WTC11 (cell line): ENCODE results near the gene LCE2B. TPM values are rescaled to one million over a fixed set of nuclear protein-coding genes. Genes with fewer than 3 reads are reported as not detected.

Experiments
- ATAC-seq: fragments of 200-7000 bp; cut with Tn5 transposase; 2 replicates; pipeline ENCODE4 v1.10.0; 2021; ENCODE audit warnings: mild to moderate bottlenecking, moderate library complexity
- CTCF ChIA-PET: fragments of 300-600 bp; sonication (Branson Sonifier 250); formaldehyde crosslinking; loops from one replicate; lab custom pipeline; 2021; ENCODE audit warnings: antibody characterized with exemption; lab: Charles Lee
- POLR2A ChIA-PET: fragments of 350-600 bp; sonication (Branson Sonifier 250); formaldehyde crosslinking; loops from one replicate; lab custom pipeline; 2021; ENCODE audit warnings: antibody characterized with exemption; lab: Charles Lee
- DNase-seq: peaks from one replicate; pipeline ENCODE4 v3.0.0; 2021; ENCODE audit warnings: low spot score
- H3K27ac Mint-ChIP-seq: 2 replicates; pipeline ENCODE4 v1.8.0; 2021; ENCODE audit warnings: mixed read lengths
- H3K27me3 Mint-ChIP-seq: 2 replicates; pipeline ENCODE4 v1.8.0; 2021; ENCODE audit warnings: low read depth, mild to moderate bottlenecking, moderate library complexity, mixed read lengths
- H3K36me3 Mint-ChIP-seq: 2 replicates; pipeline ENCODE4 v1.8.0; 2021; ENCODE audit warnings: mixed read lengths
- H3K4me1 Mint-ChIP-seq: 2 replicates; pipeline ENCODE4 v1.8.0; 2022; ENCODE audit warnings: mixed read lengths
- H3K4me3 Mint-ChIP-seq: 2 replicates; pipeline ENCODE4 v1.8.0; 2021; ENCODE audit warnings: mild to moderate bottlenecking, moderate library complexity, mixed read lengths
- H3K9me3 Mint-ChIP-seq: 2 replicates; pipeline ENCODE4 v1.8.0; 2021; ENCODE audit warnings: mixed read lengths
- CREM ChIP-seq: sonication (generic); formaldehyde crosslinking; IDR thresholded peaks from 2 replicates; pipeline ENCODE4 v1.8.1; 2022; ENCODE audit warnings: mild to moderate bottlenecking, missing genetic modification reagents, moderate library complexity
- CTCF ChIP-seq: fragments of 200-600 bp; IDR thresholded peaks from 2 replicates; pipeline ENCODE4 v1.8.0; 2022; ENCODE audit warnings: antibody characterized with exemption
- E2F4 ChIP-seq: sonication (generic); formaldehyde crosslinking; IDR thresholded peaks from 2 replicates; pipeline ENCODE4 v1.8.1; 2022; ENCODE audit warnings: low read depth, mild to moderate bottlenecking, moderate library complexity, missing genetic modification reagents, borderline replicate concordance
- ELF4 ChIP-seq: sonication (generic); formaldehyde crosslinking; IDR thresholded peaks from 2 replicates; pipeline ENCODE4 v1.8.1; 2022; ENCODE audit warnings: low read depth, mild to moderate bottlenecking, moderate library complexity, missing genetic modification reagents
- EMX1 ChIP-seq: fragments of 250-450 bp; sonication (Bioruptor Pico); IDR thresholded peaks from 2 replicates; pipeline ENCODE4 v1.8.0; 2021; ENCODE audit warnings: mild to moderate bottlenecking
- FOXK1 ChIP-seq: sonication (generic); formaldehyde crosslinking; IDR thresholded peaks from 2 replicates; pipeline ENCODE4 v1.8.0; 2022; ENCODE audit warnings: mild to moderate bottlenecking, moderate library complexity, missing genetic modification reagents
- MYBL2 ChIP-seq: sonication (generic); formaldehyde crosslinking; IDR thresholded peaks from 2 replicates; pipeline ENCODE4 v1.8.1; 2023; ENCODE audit warnings: mild to moderate bottlenecking, moderate library complexity, missing genetic modification reagents
- NFATC4 ChIP-seq: fragments of 250-450 bp; sonication (Bioruptor Pico); IDR thresholded peaks from 2 replicates; pipeline ENCODE4 v1.9.0; 2021; ENCODE audit warnings: mild to moderate bottlenecking
- NFE2L1 ChIP-seq: sonication (generic); formaldehyde crosslinking; IDR thresholded peaks from 2 replicates; pipeline ENCODE4 v1.8.1; 2023; ENCODE audit warnings: missing genetic modification reagents
- NR1H2 ChIP-seq: sonication (generic); formaldehyde crosslinking; IDR thresholded peaks from 2 replicates; pipeline ENCODE4 v1.9.0; 2021; ENCODE audit warnings: mild to moderate bottlenecking, moderate library complexity, missing genetic modification reagents
- NR3C1 ChIP-seq: sonication (generic); formaldehyde crosslinking; conservative IDR thresholded peaks from 2 replicates; pipeline ENCODE4 v1.8.1; 2023; ENCODE audit warnings: low read depth, mild to moderate bottlenecking, missing genetic modification reagents
- RORB ChIP-seq: fragments of 250-450 bp; sonication (Bioruptor Pico); IDR thresholded peaks from 2 replicates; pipeline ENCODE4 v1.9.0; 2021; ENCODE audit warnings: mild to moderate bottlenecking
- SP1 ChIP-seq: sonication (generic); formaldehyde crosslinking; conservative IDR thresholded peaks from 2 replicates; pipeline ENCODE4 v1.8.1; 2022; ENCODE audit warnings: missing genetic modification reagents
- ZNF425 ChIP-seq: fragments of 250-450 bp; sonication (Bioruptor Pico); conservative IDR thresholded peaks from 2 replicates; pipeline ENCODE4 v1.9.0; 2021; ENCODE audit warnings: mild to moderate bottlenecking
- ZSCAN18 ChIP-seq: fragments of 250-450 bp; sonication (Bioruptor Pico); IDR thresholded peaks from 2 replicates; pipeline ENCODE4 v2.1.2; 2022; ENCODE audit warnings: mild to moderate bottlenecking, moderate library complexity
- total RNA-seq: library from RNA; stranded (reverse); gene quantifications from 3 replicates; pipeline ENCODE4 v1.2.3, GENCODE V29; 2021
- TF ChIP-seq, protein P1 (sequence below): sonication (generic); formaldehyde crosslinking; IDR thresholded peaks from 2 replicates; pipeline ENCODE4 v1.8.0; 2022; ENCODE audit warnings: mild to moderate bottlenecking, missing genetic modification reagents
- TF ChIP-seq, protein P2 (sequence below): sonication (generic); formaldehyde crosslinking; IDR thresholded peaks from 2 replicates; pipeline ENCODE4 v1.8.0; 2022; ENCODE audit warnings: missing genetic modification reagents
- TF ChIP-seq, protein P3 (sequence below): sonication (generic); formaldehyde crosslinking; IDR thresholded peaks from 2 replicates; pipeline ENCODE4 v1.8.1; 2023; ENCODE audit warnings: mild to moderate bottlenecking, missing genetic modification reagents, borderline replicate concordance

The LCE2B gene
- total RNA-seq, 1 experiment from 2014 or later = not detected

DNA sequence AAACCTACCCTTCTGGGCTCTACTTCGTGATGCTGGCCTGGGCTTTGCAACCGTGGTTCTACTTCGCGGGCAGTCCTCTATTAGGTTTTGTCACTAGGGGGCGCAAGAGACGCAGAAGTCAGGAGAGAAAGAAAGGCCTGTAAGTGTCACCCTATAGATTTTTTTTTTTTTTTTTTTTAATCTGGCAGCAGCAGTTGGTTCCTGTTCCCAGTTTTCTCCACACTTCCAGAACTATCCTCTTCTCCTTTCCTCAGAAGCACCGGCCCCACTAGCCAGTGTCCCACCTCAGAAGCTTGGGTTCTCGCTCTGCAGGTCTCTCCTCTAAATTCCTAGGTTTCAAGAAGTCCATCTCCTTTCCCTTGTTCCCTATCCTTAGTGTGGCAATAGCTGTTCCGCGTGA lies 31.8 kb upstream of the LCE2B start:
- CTCF ChIA-PET = interaction anchor here (0.7 to 1.3 kb wide), 4 partner anchors 12 to 566 kb away, joined by 4 to 5 read pairs (median 4); no protein-coding TSS in a partner anchor
- POLR2A ChIA-PET = no interaction called here
- no peaks in the 10 kb centered on the region for H3K4me1 Mint-ChIP-seq
- no peak overlapping the region for H3K27ac Mint-ChIP-seq
- DNase-seq (peak; percentile 51), ATAC-seq (peak; percentile 71; the same call in 1 of the 2 replicates)
- H3K27me3 Mint-ChIP-seq = peaks cover 3% of the 10 kb centered on the region; the same call in 1 of the 2 replicates
- peaks cover 62% of the 10 kb centered on the region for H3K36me3 Mint-ChIP-seq
- no peak overlapping the region for H3K4me3 Mint-ChIP-seq
- TF ChIP-seq ZSCAN18 (CRISPR knock-in tag) (no peak), NFATC4 (no peak), NR3C1 (CRISPR knock-in tag) (no peak), E2F4 (CRISPR knock-in tag) (no peak), CTCF (no peak), NR1H2 (CRISPR knock-in tag) (no peak), ZNF425 (CRISPR knock-in tag) (no peak), SP1 (no peak)
- TF ChIP-seq, protein P1, sequence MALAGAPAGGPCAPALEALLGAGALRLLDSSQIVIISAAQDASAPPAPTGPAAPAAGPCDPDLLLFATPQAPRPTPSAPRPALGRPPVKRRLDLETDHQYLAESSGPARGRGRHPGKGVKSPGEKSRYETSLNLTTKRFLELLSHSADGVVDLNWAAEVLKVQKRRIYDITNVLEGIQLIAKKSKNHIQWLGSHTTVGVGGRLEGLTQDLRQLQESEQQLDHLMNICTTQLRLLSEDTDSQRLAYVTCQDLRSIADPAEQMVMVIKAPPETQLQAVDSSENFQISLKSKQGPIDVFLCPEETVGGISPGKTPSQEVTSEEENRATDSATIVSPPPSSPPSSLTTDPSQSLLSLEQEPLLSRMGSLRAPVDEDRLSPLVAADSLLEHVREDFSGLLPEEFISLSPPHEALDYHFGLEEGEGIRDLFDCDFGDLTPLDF = no peak
- TF ChIP-seq, protein P2, sequence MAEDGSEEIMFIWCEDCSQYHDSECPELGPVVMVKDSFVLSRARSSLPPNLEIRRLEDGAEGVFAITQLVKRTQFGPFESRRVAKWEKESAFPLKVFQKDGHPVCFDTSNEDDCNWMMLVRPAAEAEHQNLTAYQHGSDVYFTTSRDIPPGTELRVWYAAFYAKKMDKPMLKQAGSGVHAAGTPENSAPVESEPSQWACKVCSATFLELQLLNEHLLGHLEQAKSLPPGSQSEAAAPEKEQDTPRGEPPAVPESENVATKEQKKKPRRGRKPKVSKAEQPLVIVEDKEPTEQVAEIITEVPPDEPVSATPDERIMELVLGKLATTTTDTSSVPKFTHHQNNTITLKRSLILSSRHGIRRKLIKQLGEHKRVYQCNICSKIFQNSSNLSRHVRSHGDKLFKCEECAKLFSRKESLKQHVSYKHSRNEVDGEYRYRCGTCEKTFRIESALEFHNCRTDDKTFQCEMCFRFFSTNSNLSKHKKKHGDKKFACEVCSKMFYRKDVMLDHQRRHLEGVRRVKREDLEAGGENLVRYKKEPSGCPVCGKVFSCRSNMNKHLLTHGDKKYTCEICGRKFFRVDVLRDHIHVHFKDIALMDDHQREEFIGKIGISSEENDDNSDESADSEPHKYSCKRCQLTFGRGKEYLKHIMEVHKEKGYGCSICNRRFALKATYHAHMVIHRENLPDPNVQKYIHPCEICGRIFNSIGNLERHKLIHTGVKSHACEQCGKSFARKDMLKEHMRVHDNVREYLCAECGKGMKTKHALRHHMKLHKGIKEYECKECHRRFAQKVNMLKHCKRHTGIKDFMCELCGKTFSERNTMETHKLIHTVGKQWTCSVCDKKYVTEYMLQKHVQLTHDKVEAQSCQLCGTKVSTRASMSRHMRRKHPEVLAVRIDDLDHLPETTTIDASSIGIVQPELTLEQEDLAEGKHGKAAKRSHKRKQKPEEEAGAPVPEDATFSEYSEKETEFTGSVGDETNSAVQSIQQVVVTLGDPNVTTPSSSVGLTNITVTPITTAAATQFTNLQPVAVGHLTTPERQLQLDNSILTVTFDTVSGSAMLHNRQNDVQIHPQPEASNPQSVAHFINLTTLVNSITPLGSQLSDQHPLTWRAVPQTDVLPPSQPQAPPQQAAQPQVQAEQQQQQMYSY (CRISPR knock-in tag) = no peak
- peaks cover 84% of the 10 kb centered on the region for H3K9me3 Mint-ChIP-seq

GRCh38 chr1:152656459-152656858 lies 29.5 kb upstream of the LCE2B start:
- Mint-ChIP-seq H3K27me3 (peaks cover 3% of the 10 kb centered on the region), H3K4me3 (no peak overlapping the region), H3K36me3 (peaks cover 61% of the 10 kb centered on the region), H3K27ac (no peak overlapping the region), H3K4me1 (no peaks in the 10 kb centered on the region), H3K9me3 (peaks cover 84% of the 10 kb centered on the region)
- CTCF ChIA-PET = no interaction called here
- POLR2A ChIA-PET = no interaction called here
- no peak for TF ChIP-seq NFE2L1 (CRISPR knock-in tag)
- TF ChIP-seq EMX1 (CRISPR knock-in tag) = no peak
- TF ChIP-seq, protein P3, sequence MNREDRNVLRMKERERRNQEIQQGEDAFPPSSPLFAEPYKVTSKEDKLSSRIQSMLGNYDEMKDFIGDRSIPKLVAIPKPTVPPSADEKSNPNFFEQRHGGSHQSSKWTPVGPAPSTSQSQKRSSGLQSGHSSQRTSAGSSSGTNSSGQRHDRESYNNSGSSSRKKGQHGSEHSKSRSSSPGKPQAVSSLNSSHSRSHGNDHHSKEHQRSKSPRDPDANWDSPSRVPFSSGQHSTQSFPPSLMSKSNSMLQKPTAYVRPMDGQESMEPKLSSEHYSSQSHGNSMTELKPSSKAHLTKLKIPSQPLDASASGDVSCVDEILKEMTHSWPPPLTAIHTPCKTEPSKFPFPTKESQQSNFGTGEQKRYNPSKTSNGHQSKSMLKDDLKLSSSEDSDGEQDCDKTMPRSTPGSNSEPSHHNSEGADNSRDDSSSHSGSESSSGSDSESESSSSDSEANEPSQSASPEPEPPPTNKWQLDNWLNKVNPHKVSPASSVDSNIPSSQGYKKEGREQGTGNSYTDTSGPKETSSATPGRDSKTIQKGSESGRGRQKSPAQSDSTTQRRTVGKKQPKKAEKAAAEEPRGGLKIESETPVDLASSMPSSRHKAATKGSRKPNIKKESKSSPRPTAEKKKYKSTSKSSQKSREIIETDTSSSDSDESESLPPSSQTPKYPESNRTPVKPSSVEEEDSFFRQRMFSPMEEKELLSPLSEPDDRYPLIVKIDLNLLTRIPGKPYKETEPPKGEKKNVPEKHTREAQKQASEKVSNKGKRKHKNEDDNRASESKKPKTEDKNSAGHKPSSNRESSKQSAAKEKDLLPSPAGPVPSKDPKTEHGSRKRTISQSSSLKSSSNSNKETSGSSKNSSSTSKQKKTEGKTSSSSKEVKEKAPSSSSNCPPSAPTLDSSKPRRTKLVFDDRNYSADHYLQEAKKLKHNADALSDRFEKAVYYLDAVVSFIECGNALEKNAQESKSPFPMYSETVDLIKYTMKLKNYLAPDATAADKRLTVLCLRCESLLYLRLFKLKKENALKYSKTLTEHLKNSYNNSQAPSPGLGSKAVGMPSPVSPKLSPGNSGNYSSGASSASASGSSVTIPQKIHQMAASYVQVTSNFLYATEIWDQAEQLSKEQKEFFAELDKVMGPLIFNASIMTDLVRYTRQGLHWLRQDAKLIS (CRISPR knock-in tag) = no peak
- no peak for TF ChIP-seq FOXK1 (CRISPR knock-in tag)
- no peak for TF ChIP-seq MYBL2 (CRISPR knock-in tag)
- TF ChIP-seq RORB = no peak
- TF ChIP-seq CREM = no peak
- no peak for TF ChIP-seq ELF4 (CRISPR knock-in tag)
- TF ChIP-seq, protein P1 = no peak
- no peak for DNase-seq
- ATAC-seq = no peak
